ENCODE measurements around the gene GPC4.

The GPC4 gene

GRCh38 chrX:133444196-133444595 is 28.9 kb upstream of the GPC4 start:
- no peak for TF ChIP-seq CTCF (IDR thresholded peaks at IDR 0.05; ENCODE audit: low read depth, low read length)
- no peak for DNase-seq (ENCODE audit: extremely low read depth, low read depth)

GRCh38 chrX:133440797-133441163 is 25.5 kb upstream of the GPC4 start:
- TF ChIP-seq CTCF (IDR thresholded peaks at IDR 0.05; ENCODE audit: low read depth, low read length): no peak
- DNase-seq (ENCODE audit: extremely low read depth, low read depth): no peak

GRCh38 chrX:133440081-133440796 is 24.9 kb upstream of the GPC4 start:
- DNase-seq (ENCODE audit: extremely low read depth, low read depth): no peak

GRCh38 chrX:133437766-133438165 is 22.5 kb upstream of the GPC4 start:
- no peak for DNase-seq (ENCODE audit: extremely low read depth, low read depth)
- no peak for TF ChIP-seq CTCF (IDR thresholded peaks at IDR 0.05; ENCODE audit: low read depth, low read length)

More at GRCh38 chrX:133440081-133440796, 24.9 kb upstream of the GPC4 start:
- TF ChIP-seq CTCF (IDR thresholded peaks at IDR 0.05; ENCODE audit: low read depth, low read length): no peak

- TF ChIP-seq CTCF (IDR thresholded peaks at IDR 0.05; ENCODE audit: low read depth, low read length): no peak
- DNase-seq (ENCODE audit: extremely low read depth, low read depth): no peak
Observed at GRCh38 chrX:133437356-133437755, 22.1 kb upstream of the GPC4 start.

- DNase-seq (ENCODE audit: extremely low read depth, low read depth): no peak
- no peak for TF ChIP-seq CTCF (IDR thresholded peaks at IDR 0.05; ENCODE audit: low read depth, low read length)
Observed at GRCh38 chrX:133435544-133436124, 20.3 kb upstream of the GPC4 start.

GRCh38 chrX:133434197-133434820 is 19.0 kb upstream of the GPC4 start:
- no peak for TF ChIP-seq CTCF (IDR thresholded peaks at IDR 0.05; ENCODE audit: low read depth, low read length)
- DNase-seq (ENCODE audit: extremely low read depth, low read depth): no peak
